Measurements from ENCODE around the gene MB21D2. TPM values are rescaled to one million over a fixed set of nuclear protein-coding genes. Genes with fewer than 3 reads are reported as not detected.

Gene MB21D2
- total and polyA plus RNA-seq, 2 of the 8 experiments (the other 6 are each of a cell fraction or from before 2014, with no cell fraction given), result 10.0 to 21.0 TPM

DNA sequence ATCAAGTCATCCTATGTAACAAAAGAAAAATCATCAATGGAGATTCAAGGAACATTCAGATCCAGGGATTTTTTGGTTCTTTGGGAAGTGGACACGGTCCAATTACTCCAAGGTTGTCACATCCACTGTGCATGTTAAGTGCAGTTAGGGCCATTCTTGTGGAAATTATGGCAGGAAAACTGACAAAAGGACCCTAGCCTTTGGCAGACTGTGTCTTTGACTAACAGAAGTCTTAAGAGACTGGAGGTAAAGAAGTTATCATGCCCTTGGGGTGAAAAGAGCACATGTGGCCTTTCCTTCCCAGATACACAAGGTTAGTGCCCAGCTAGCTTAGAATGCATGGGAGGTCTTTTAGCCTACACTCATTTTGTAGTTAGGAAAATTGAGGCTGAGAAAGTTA lies 74.9 kb downstream of the MB21D2 start:
- H2BK5ac ChIP-seq (ENCODE audit: low read depth, low read length), result no peak overlapping the region
- FAIRE-seq (no peak), DNase-seq (ENCODE audit: low read depth in 1 of 2, low spot score in 2 of 2) (no peak)
- H2AFZ ChIP-seq (ENCODE audit: low read length), result no peak overlapping the region
- H3K79me2 ChIP-seq (ENCODE audit: control insufficient read depth in 1 of 2, insufficient read depth in 2 of 2, low read length in 2 of 2), result peaks cover 4 to 82% of the 10 kb centered on the region in 2 experiments
- H3K9ac ChIP-seq (replicated peaks in 1 of 4; ENCODE audit: extremely low read depth in 1 of 4, low read depth in 3 of 4, low read length in 3 of 4), result no peak overlapping the region
- H3K79me1 ChIP-seq (ENCODE audit: low read depth, low read length), result peaks cover 12% of the 10 kb centered on the region
- H2BK20ac ChIP-seq (ENCODE audit: low read length), result no peak overlapping the region
- no peak overlapping the region for H3K4me3 ChIP-seq (ENCODE audit: extremely low read depth in 1 of 4, insufficient read depth in 2 of 4, low read depth in 3 of 4, low read length in 4 of 4)
- no peak overlapping the region for H3K4ac ChIP-seq (replicated peaks; ENCODE audit: insufficient read length, low read depth, low read length)
- no peak overlapping the region for H2BK15ac ChIP-seq (ENCODE audit: low read length)
- CTCF ChIA-PET (ENCODE audit: partially characterized antibody), result interaction anchor here (1.2 kb wide), 1 partner anchor 30 kb away, joined by 4 read pairs; no protein-coding TSS in a partner anchor
- H4K5ac ChIP-seq (ENCODE audit: insufficient read length, low read depth, low read length), result no peak overlapping the region
- no peak overlapping the region for H3K4me2 ChIP-seq (ENCODE audit: insufficient read depth in 1 of 2, low read depth in 2 of 2, low read length in 2 of 2)
- H3K18ac ChIP-seq (ENCODE audit: extremely low read depth, low read length), result no peak overlapping the region
- H4K91ac ChIP-seq (replicated peaks; ENCODE audit: insufficient read length, low read length), result no peak overlapping the region
- H3K4me1 ChIP-seq (replicated peaks in 1 of 4; ENCODE audit: control insufficient read depth in 3 of 4, insufficient read depth in 4 of 4, low read length in 3 of 4), result peaks cover 0 to 12% (median 6%) of the 10 kb centered on the region in 4 experiments; a peak in 3 of 7 replicates
- H2BK12ac ChIP-seq (ENCODE audit: low read depth, low read length), result no peak overlapping the region
- no peak overlapping the region for H4K8ac ChIP-seq (ENCODE audit: extremely low read depth, insufficient read depth, low read length)
- H2AK5ac ChIP-seq (ENCODE audit: low read depth, low read length), result no peak overlapping the region
- H3K27ac ChIP-seq (ENCODE audit: low read depth, low read length), result no peak overlapping the region
- WGBS, 2 experiments (ENCODE audit: extremely low coverage in 1 of 2, insufficient coverage in 1 of 2, insufficient read length in 1 of 2, insufficient replicate concordance in 2 of 2, low coverage in 1 of 2, low lambda C conversion rate in 2 of 2, missing lambda C conversion rate in 1 of 2), result 90% methylated on average over 1 of the region's 1 CpG; no CpG with 5 or more reads in 1 of the 2 experiments
- POLR2A ChIA-PET (ENCODE audit: partially characterized antibody), result no interaction called here
- no peak overlapping the region for H3K23ac ChIP-seq (ENCODE audit: insufficient read length)
- H3K14ac ChIP-seq (ENCODE audit: insufficient read length), result no peak overlapping the region
- no peaks in the 10 kb centered on the region for H3K27me3 ChIP-seq (replicated peaks in 1 of 4; ENCODE audit: control insufficient read depth in 3 of 4, extremely low read depth in 1 of 4, insufficient read depth in 3 of 4, low read length in 3 of 4)
- H2BK120ac ChIP-seq (replicated peaks; ENCODE audit: low read depth, low read length), result no peak overlapping the region
- no peaks in the 10 kb centered on the region for H3K9me3 ChIP-seq (ENCODE audit: insufficient read depth in 2 of 2, low read depth in 1 of 2, low read length in 1 of 2)
- peaks cover 0 to 3% of the 10 kb centered on the region in 2 experiments for H4K20me1 ChIP-seq (replicated peaks in 1 of 2; ENCODE audit: control insufficient read depth in 1 of 2, insufficient read depth in 2 of 2, low read length in 2 of 2)
- no peak for TF ChIP-seq CHD1 (IDR thresholded peaks at IDR 0.05; ENCODE audit: low read depth, low read length)
- TF ChIP-seq CEBPB (IDR thresholded peaks at IDR 0.05; ENCODE audit: low read depth, low read length), result no peak
- no peak for TF ChIP-seq POLR2AphosphoS5 (IDR thresholded peaks at IDR 0.05; ENCODE audit: low read depth, low read length)
- TF ChIP-seq SP2 (IDR thresholded peaks at IDR 0.05; ENCODE audit: low read length), result no peak
- TF ChIP-seq, protein P1, sequence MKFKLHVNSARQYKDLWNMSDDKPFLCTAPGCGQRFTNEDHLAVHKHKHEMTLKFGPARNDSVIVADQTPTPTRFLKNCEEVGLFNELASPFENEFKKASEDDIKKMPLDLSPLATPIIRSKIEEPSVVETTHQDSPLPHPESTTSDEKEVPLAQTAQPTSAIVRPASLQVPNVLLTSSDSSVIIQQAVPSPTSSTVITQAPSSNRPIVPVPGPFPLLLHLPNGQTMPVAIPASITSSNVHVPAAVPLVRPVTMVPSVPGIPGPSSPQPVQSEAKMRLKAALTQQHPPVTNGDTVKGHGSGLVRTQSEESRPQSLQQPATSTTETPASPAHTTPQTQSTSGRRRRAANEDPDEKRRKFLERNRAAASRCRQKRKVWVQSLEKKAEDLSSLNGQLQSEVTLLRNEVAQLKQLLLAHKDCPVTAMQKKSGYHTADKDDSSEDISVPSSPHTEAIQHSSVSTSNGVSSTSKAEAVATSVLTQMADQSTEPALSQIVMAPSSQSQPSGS (IDR thresholded peaks at IDR 0.05; ENCODE audit: low read length), result no peak
- H3K36me3 ChIP-seq (ENCODE audit: control insufficient read depth in 2 of 4, insufficient read depth in 4 of 4, low read length in 3 of 4), result no peaks in the 10 kb centered on the region
- H3K56ac ChIP-seq (replicated peaks; ENCODE audit: insufficient read length, low read depth, low read length), result no peak overlapping the region
- no peaks in the 10 kb centered on the region for H3K23me2 ChIP-seq (ENCODE audit: low read depth, low read length)

All from H1 (cell line).